ENCODE results near the gene NOC2L. TPM values are rescaled to one million over a fixed set of nuclear protein-coding genes. Genes with fewer than 3 reads are reported as not detected.

NOC2L gene
- total and polyA plus RNA-seq, 9 of the 15 experiments (the other 6 are each of a cell fraction or from before 2014, with no cell fraction given): 4.0 to 410 (median 200) TPM

- TF ChIP-seq, protein P1, sequence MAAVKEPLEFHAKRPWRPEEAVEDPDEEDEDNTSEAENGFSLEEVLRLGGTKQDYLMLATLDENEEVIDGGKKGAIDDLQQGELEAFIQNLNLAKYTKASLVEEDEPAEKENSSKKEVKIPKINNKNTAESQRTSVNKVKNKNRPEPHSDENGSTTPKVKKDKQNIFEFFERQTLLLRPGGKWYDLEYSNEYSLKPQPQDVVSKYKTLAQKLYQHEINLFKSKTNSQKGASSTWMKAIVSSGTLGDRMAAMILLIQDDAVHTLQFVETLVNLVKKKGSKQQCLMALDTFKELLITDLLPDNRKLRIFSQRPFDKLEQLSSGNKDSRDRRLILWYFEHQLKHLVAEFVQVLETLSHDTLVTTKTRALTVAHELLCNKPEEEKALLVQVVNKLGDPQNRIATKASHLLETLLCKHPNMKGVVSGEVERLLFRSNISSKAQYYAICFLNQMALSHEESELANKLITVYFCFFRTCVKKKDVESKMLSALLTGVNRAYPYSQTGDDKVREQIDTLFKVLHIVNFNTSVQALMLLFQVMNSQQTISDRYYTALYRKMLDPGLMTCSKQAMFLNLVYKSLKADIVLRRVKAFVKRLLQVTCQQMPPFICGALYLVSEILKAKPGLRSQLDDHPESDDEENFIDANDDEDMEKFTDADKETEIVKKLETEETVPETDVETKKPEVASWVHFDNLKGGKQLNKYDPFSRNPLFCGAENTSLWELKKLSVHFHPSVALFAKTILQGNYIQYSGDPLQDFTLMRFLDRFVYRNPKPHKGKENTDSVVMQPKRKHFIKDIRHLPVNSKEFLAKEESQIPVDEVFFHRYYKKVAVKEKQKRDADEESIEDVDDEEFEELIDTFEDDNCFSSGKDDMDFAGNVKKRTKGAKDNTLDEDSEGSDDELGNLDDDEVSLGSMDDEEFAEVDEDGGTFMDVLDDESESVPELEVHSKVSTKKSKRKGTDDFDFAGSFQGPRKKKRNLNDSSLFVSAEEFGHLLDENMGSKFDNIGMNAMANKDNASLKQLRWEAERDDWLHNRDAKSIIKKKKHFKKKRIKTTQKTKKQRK (IDR thresholded peaks at IDR 0.05; ENCODE audit: borderline replicate concordance, low read depth, low read length): no peak
- TF ChIP-seq, protein P2, sequence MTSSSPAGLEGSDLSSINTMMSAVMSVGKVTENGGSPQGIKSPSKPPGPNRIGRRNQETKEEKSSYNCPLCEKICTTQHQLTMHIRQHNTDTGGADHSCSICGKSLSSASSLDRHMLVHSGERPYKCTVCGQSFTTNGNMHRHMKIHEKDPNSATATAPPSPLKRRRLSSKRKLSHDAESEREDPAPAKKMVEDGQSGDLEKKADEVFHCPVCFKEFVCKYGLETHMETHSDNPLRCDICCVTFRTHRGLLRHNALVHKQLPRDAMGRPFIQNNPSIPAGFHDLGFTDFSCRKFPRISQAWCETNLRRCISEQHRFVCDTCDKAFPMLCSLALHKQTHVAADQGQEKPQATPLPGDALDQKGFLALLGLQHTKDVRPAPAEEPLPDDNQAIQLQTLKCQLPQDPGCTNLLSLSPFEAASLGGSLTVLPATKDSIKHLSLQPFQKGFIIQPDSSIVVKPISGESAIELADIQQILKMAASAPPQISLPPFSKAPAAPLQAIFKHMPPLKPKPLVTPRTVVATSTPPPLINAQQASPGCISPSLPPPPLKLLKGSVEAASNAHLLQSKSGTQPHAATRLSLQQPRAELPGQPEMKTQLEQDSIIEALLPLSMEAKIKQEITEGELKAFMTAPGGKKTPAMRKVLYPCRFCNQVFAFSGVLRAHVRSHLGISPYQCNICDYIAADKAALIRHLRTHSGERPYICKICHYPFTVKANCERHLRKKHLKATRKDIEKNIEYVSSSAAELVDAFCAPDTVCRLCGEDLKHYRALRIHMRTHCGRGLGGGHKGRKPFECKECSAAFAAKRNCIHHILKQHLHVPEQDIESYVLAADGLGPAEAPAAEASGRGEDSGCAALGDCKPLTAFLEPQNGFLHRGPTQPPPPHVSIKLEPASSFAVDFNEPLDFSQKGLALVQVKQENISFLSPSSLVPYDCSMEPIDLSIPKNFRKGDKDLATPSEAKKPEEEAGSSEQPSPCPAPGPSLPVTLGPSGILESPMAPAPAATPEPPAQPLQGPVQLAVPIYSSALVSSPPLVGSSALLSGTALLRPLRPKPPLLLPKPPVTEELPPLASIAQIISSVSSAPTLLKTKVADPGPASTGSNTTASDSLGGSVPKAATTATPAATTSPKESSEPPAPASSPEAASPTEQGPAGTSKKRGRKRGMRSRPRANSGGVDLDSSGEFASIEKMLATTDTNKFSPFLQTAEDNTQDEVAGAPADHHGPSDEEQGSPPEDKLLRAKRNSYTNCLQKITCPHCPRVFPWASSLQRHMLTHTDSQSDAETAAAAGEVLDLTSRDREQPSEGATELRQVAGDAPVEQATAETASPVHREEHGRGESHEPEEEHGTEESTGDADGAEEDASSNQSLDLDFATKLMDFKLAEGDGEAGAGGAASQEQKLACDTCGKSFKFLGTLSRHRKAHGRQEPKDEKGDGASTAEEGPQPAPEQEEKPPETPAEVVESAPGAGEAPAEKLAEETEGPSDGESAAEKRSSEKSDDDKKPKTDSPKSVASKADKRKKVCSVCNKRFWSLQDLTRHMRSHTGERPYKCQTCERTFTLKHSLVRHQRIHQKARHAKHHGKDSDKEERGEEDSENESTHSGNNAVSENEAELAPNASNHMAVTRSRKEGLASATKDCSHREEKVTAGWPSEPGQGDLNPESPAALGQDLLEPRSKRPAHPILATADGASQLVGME (CRISPR knock-in tag; IDR thresholded peaks at IDR 0.05): 0 out of 2 replicates have a peak, but pooled peaks have one; percentile 14
- TF ChIP-seq HOXB6 (CRISPR knock-in tag; IDR thresholded peaks at IDR 0.05; ENCODE audit: borderline replicate concordance) (no peak), PREB (CRISPR knock-in tag; IDR thresholded peaks at IDR 0.05) (no peak), TFAM (CRISPR knock-in tag; conservative IDR thresholded peaks at IDR 0.05) (no peak), ZNF589 (CRISPR knock-in tag; IDR thresholded peaks at IDR 0.05; ENCODE audit: low read depth) (no peak), ZNF347 (CRISPR knock-in tag; IDR thresholded peaks at IDR 0.05; ENCODE audit: low read depth) (no peak), ZNF586 (CRISPR knock-in tag; conservative IDR thresholded peaks at IDR 0.05) (no peak), MCM7 (IDR thresholded peaks at IDR 0.05) (no peak), ZNF23 (CRISPR knock-in tag; IDR thresholded peaks at IDR 0.05) (no peak), TFE3 (CRISPR knock-in tag; IDR thresholded peaks at IDR 0.05) (no peak)
- TF ChIP-seq, protein P3, sequence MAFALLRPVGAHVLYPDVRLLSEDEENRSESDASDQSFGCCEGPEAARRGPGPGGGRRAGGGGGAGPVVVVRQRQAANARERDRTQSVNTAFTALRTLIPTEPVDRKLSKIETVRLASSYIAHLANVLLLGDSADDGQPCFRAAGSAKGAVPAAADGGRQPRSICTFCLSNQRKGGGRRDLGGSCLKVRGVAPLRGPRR (CRISPR knock-in tag; IDR thresholded peaks at IDR 0.05): no peak
- TF ChIP-seq, protein P4, sequence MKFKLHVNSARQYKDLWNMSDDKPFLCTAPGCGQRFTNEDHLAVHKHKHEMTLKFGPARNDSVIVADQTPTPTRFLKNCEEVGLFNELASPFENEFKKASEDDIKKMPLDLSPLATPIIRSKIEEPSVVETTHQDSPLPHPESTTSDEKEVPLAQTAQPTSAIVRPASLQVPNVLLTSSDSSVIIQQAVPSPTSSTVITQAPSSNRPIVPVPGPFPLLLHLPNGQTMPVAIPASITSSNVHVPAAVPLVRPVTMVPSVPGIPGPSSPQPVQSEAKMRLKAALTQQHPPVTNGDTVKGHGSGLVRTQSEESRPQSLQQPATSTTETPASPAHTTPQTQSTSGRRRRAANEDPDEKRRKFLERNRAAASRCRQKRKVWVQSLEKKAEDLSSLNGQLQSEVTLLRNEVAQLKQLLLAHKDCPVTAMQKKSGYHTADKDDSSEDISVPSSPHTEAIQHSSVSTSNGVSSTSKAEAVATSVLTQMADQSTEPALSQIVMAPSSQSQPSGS (CRISPR knock-in tag; IDR thresholded peaks at IDR 0.05): no peak
Observed at GRCh38 chr1:999725-1000356, 40.8 kb upstream of the NOC2L start, which contains the start of gene HES4 (continued).
